AG04449 (cell line): Measurements from ENCODE around the gene CNTN2.
A peak's percentile ranks its signal among the peaks of the same experiment; 100 is the strongest.

ENCODE experiments used
- CTCF ChIA-PET: fragments of 350-600 bp; formaldehyde crosslinking; extraction: SDS; loops from one replicate; lab custom pipeline; 2021; ENCODE audit warnings: antibody characterized with exemption; lab: Yijun Ruan, JAX
- POLR2A ChIA-PET: fragments of 400-600, 350-600 bp; formaldehyde crosslinking; extraction: SDS; loops from one replicate; lab custom pipeline; 2020; ENCODE audit warnings: antibody characterized with exemption, inconsistent platforms; lab: Yijun Ruan, JAX
- DNase-seq: peaks from one replicate; pipeline ENCODE4 v3.0.0-alpha.2; 2010; ENCODE audit warnings: low read depth, low spot score
- H3K4me3 ChIP-seq: 2 replicates; pipeline ENCODE4 v1.5.1; 2011; ENCODE audit warnings: low read depth, mild to moderate bottlenecking, control low read depth, low read length
- TF ChIP-seq, protein P1 (sequence below): IDR thresholded peaks from one replicate; pipeline ENCODE4 v1.5.1; 2011; ENCODE audit warnings: mild to moderate bottlenecking, moderate library complexity, low read length, control low read depth, inconsistent platforms; ENCODE audit not compliant: insufficient read depth; ENCODE audit errors: missing control alignments

The CNTN2 gene

DNA sequence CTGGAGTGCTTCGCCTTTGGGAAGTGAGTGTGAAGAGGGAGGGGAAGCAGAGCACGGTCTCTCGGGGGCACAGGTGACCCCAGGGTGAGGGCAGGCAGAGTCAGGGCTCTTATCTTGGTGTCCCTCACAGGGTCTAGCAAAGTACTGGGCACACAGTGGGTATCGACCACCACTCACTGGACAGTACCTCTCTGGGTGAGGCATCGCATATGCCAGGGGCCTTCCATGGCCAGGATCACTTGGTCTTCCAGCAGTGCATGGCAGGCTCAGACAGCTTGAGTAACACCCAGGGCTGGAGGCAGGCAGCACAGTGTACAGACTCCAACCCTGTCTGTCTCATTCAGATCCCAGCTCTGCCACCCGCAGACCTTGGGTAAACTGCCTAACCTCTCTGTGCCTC, 16.6 kb downstream of the CNTN2 start:
- TF ChIP-seq, protein P1, sequence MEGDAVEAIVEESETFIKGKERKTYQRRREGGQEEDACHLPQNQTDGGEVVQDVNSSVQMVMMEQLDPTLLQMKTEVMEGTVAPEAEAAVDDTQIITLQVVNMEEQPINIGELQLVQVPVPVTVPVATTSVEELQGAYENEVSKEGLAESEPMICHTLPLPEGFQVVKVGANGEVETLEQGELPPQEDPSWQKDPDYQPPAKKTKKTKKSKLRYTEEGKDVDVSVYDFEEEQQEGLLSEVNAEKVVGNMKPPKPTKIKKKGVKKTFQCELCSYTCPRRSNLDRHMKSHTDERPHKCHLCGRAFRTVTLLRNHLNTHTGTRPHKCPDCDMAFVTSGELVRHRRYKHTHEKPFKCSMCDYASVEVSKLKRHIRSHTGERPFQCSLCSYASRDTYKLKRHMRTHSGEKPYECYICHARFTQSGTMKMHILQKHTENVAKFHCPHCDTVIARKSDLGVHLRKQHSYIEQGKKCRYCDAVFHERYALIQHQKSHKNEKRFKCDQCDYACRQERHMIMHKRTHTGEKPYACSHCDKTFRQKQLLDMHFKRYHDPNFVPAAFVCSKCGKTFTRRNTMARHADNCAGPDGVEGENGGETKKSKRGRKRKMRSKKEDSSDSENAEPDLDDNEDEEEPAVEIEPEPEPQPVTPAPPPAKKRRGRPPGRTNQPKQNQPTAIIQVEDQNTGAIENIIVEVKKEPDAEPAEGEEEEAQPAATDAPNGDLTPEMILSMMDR = no peak
- DNase-seq = no peak
- ChIA-PET CTCF (interaction anchor here (4.7 to 6.7 kb wide), 5 partner anchors 8 to 196 kb away, joined by 65 to 262 read pairs (median 127); no protein-coding TSS in a partner anchor), POLR2A (no interaction called here)
- H3K4me3 ChIP-seq = no peak overlapping the region

DNA sequence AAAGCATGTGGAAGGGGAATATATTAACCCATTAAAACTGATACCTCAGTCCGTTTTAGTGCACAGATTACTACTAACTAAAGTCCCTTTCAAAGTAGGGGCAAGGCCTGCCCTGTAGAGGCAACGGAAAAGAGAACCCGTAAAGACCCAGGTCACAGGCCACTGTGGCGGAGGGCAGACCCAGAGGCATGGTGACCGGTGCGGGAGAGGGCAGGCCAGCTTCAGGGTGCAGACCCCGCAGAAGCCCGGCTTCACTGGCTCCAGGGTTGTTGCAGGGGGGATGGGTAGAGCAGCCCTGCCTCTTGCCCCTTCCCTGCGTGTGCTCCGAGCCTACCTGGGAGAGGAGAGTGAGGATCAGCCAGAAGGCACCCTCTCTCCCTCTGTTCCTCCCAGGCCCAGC, 17.7 kb downstream of the CNTN2 start:
- no peak for DNase-seq
- CTCF ChIA-PET = interaction anchor here (0.8 to 6.7 kb wide), 40 partner anchors 10 to 253 kb away, joined by 3 to 262 read pairs (median 10); partner anchors contain the start of genes CNTN2, RBBP5 and TMEM81
- POLR2A ChIA-PET = no interaction called here
- H3K4me3 ChIP-seq = no peak overlapping the region
- TF ChIP-seq, protein P1 = no peak

DNA sequence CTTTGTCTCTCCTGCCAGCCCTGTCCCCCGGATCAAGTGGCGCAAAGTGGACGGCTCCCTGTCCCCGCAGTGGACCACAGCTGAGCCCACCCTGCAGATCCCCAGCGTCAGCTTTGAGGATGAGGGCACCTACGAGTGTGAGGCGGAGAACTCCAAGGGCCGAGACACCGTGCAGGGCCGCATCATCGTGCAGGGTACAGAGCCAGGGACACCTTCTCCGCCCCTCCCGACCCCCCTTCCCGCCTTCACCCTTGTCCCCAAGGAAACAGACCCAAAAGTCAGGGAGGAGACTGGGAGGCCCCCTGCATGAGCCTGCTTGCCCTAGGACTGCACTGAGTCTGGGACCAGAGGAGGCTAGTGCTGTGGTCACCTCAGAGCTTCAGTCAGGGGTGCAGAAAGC, 18.2 kb downstream of the CNTN2 start:
- ChIA-PET CTCF (interaction anchor here (0.7 to 6.7 kb wide), 64 partner anchors 10 to 302 kb away, joined by 3 to 262 read pairs (median 7); partner anchors contain the start of genes CNTN2, RBBP5 and TMEM81), POLR2A (no interaction called here)
- H3K4me3 ChIP-seq = no peak overlapping the region
- no peak for DNase-seq
- TF ChIP-seq, protein P1 = no peak

DNA sequence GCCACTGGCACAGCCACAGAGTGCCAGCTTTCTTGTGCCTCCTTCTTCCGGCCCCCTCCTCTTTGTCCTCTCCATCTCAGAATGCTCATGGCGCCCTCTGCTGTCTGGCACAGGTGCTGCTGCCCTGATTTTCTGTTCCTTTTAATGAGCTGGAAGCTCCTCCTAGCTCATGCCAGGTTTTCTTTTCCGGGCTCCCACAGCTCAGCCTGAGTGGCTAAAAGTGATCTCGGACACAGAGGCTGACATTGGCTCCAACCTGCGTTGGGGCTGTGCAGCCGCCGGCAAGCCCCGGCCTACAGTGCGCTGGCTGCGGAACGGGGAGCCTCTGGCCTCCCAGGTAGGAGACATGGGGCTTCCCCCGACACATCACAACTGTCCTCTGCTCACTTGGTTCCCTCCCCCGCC, 18.7 kb downstream of the CNTN2 start:
- ChIA-PET POLR2A (no interaction called here), CTCF (interaction anchor here (0.6 to 6.7 kb wide), 68 partner anchors 10 to 301 kb away, joined by 3 to 262 read pairs (median 7); partner anchors contain the start of genes CNTN2, RBBP5 and TMEM81)
- no peak overlapping the region for H3K4me3 ChIP-seq
- DNase-seq = no peak
- TF ChIP-seq, protein P1 = peak; percentile 90

DNA sequence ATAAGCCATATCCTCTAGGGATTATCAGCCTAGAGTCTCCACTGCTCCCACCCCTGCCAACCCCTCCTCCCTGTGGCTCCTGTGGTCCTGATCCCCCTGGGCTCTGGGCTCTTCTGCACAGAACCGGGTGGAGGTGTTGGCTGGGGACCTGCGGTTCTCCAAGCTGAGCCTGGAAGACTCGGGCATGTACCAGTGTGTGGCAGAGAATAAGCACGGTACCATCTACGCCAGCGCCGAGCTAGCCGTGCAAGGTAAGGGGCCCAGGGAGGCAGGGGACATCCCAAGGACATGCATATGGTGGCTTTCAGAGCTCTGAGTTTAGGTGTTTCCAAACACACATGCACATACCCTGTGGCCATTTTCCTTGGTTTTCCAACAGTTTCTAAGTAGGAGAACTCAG, 19.3 kb downstream of the CNTN2 start:
- CTCF ChIA-PET = interaction anchor here (0.6 to 6.7 kb wide), 38 partner anchors 9 to 263 kb away, joined by 3 to 262 read pairs (median 9); partner anchors contain the start of genes CNTN2 and TMEM81
- TF ChIP-seq, protein P1 = no peak
- H3K4me3 ChIP-seq = no peak overlapping the region
- no peak for DNase-seq
- POLR2A ChIA-PET = no interaction called here

DNA sequence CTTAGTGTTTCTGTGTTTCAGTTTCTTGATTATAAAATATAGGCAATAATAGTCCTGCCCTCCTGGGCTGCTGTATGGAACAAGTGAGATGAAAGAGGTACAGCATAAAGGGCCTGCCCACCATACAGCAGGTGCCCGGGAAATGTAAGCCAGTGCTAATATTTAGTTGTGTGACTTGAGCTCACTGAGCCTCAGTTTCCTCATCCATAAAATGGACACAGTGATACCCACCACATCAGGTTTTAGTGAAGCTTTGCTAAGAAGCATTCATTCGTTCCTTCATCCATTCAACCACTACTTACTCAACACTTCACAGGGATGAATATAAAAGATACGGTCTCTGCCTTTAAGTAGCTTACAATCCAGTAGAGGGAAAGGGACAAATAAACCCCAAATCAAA, 19.9 kb downstream of the CNTN2 start:
- ChIA-PET POLR2A (no interaction called here), CTCF (interaction anchor here (0.9 to 6.7 kb wide), 24 partner anchors 9 to 263 kb away, joined by 3 to 262 read pairs (median 20); partner anchors contain the start of genes CNTN2 and TMEM81)
- TF ChIP-seq, protein P1 = no peak
- DNase-seq = no peak
- no peak overlapping the region for H3K4me3 ChIP-seq
